Choroid plexus epithelial cell (primary cell): Measurements from ENCODE around the gene GPC1.

Source experiments
- DNase-seq: peaks from one replicate; pipeline ENCODE4 v3.0.0-alpha.2; 2010; ENCODE audit warnings: low read depth
- H3K4me3 ChIP-seq: 2 replicates; pipeline ENCODE4 v1.5.1; 2011; ENCODE audit warnings: low read depth, mild to moderate bottlenecking, control low read depth, low read length, moderate library complexity
- TF ChIP-seq, protein P1 (sequence below): conservative IDR thresholded peaks from 2 replicates; pipeline ENCODE4 v1.5.1; 2011; ENCODE audit warnings: low read depth, mild to moderate bottlenecking, control low read depth, inconsistent platforms, low read length, moderate library complexity

GPC1 gene

GRCh38 chr2:240468303-240469238 is 33.1 kb downstream of the GPC1 start:
- no peak for DNase-seq

GRCh38 chr2:240469239-240469636 is 33.8 kb downstream of the GPC1 start:
- H3K4me3 ChIP-seq = no peak overlapping the region
- no peak for DNase-seq
- TF ChIP-seq, protein P1, sequence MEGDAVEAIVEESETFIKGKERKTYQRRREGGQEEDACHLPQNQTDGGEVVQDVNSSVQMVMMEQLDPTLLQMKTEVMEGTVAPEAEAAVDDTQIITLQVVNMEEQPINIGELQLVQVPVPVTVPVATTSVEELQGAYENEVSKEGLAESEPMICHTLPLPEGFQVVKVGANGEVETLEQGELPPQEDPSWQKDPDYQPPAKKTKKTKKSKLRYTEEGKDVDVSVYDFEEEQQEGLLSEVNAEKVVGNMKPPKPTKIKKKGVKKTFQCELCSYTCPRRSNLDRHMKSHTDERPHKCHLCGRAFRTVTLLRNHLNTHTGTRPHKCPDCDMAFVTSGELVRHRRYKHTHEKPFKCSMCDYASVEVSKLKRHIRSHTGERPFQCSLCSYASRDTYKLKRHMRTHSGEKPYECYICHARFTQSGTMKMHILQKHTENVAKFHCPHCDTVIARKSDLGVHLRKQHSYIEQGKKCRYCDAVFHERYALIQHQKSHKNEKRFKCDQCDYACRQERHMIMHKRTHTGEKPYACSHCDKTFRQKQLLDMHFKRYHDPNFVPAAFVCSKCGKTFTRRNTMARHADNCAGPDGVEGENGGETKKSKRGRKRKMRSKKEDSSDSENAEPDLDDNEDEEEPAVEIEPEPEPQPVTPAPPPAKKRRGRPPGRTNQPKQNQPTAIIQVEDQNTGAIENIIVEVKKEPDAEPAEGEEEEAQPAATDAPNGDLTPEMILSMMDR = no peak

More at GRCh38 chr2:240468303-240469238, 33.1 kb downstream of the GPC1 start:
- H3K4me3 ChIP-seq = no peak overlapping the region
- TF ChIP-seq, protein P1 = no peak

DNA sequence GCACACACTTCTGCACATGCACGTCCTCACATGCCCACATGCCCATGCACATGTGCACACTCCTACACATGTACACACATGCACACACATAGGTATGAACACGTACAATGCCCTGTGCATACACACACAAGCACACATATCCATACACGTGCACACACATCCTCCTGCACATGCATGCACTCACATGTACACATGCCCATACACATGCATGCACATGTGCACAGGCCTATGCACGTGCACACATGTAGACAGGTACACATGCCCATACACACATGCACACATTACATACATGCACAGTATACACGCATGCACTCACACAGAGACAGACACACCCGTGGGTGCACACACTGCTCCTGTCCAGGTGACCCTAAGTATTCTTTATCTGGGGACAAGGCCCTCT is 34.3 kb downstream of the GPC1 start:
- TF ChIP-seq, protein P1 = no peak
- no peak overlapping the region for H3K4me3 ChIP-seq
- no peak for DNase-seq

DNA sequence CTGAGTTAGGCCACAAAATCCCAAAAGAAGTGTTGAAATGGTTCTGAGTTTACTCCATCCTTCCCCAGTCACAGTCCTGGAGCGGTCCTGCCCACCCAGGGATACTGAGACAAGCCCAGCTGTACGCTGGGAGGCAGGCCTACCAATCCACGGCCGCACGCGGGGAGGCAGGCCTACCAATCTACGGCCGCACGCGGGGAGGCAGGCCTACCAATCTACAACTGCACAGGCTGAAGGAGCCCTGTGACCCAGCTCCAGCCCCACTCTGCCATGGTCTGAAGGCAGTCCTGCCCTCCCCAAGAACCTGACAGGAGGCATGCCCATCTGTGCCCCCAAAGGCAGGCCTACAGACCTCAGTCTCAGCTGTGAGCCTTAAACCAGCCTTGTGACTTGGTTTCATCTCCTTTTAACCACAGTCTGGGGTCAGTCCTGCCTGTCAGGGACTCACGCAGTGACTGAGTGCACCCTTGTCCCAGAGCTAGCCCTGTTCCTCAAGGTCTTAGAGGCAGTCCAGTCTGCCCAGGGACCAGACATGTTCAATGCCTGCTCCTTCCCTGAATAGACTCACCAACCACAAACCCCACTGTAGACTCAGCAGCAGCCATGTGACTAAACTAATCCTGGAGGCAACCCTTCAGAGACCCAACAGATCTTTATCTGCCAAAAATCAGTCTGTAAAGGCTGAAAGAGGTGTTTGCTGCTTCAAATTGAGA is 36.8 kb downstream of the GPC1 start:
- no peak for DNase-seq
- no peak overlapping the region for H3K4me3 ChIP-seq
- TF ChIP-seq, protein P1 = no peak

GRCh38 chr2:240473211-240473610 is 37.7 kb downstream of the GPC1 start:
- H3K4me3 ChIP-seq = no peak overlapping the region
- DNase-seq = no peak
- TF ChIP-seq, protein P1 = no peak

- TF ChIP-seq, protein P1 = no peak
- DNase-seq = no peak
- no peak overlapping the region for H3K4me3 ChIP-seq
Measured at GRCh38 chr2:240477916-240478315, 42.5 kb downstream of the GPC1 start.
